Astrocyte (in vitro differentiated cells and primary cell): ENCODE results near the gene GRIA1. TPM values are rescaled to one million over a fixed set of nuclear protein-coding genes. Genes with fewer than 3 reads are reported as not detected.

Experiments used
- DNase-seq: peaks from one replicate; pipeline ENCODE4 v3.0.0-alpha.2; 2010; ENCODE audit warnings: low read depth
- FAIRE-seq: peaks from 2 replicates; lab custom pipeline; 2011; peaks lifted over from hg19 to GRCh38; lab: Jason Lieb, UNC
- H2AFZ ChIP-seq: 2 replicates; pipeline ENCODE4 v1.6.0; 2012; ENCODE audit warnings: low read depth, low read length, inconsistent platforms
- H3K27ac ChIP-seq: 2 replicates; pipeline ENCODE4 v1.5.1; 2011; ENCODE audit warnings: low read depth, low read length, inconsistent platforms
- H3K27me3 ChIP-seq: 2 replicates; pipeline ENCODE4 v1.6.0; 2011; ENCODE audit warnings: low read length, inconsistent platforms; ENCODE audit not compliant: insufficient read depth
- H3K36me3 ChIP-seq: 2 replicates; pipeline ENCODE4 v1.5.1; 2011; ENCODE audit warnings: low read length, inconsistent platforms; ENCODE audit not compliant: insufficient read depth
- H3K4me1 ChIP-seq: 2 replicates; pipeline ENCODE4 v1.5.1; 2011; ENCODE audit warnings: low read length, inconsistent platforms; ENCODE audit not compliant: insufficient read depth
- H3K4me2 ChIP-seq: 2 replicates; pipeline ENCODE4 v1.6.0; 2012; ENCODE audit warnings: low read length, inconsistent platforms
- H3K4me3 ChIP-seq: 2 replicates; pipeline ENCODE4 v1.5.1; 2011; ENCODE audit warnings: low read depth, mild to moderate bottlenecking, low read length, inconsistent platforms; ENCODE audit not compliant: insufficient read depth
- H3K79me2 ChIP-seq: 2 replicates; pipeline ENCODE4 v1.6.0; 2012; ENCODE audit warnings: mild to moderate bottlenecking, low read length, inconsistent platforms; ENCODE audit not compliant: insufficient read depth
- H3K9ac ChIP-seq: 2 replicates; pipeline ENCODE4 v1.6.0; 2012; ENCODE audit warnings: mild to moderate bottlenecking, low read length, inconsistent platforms
- H3K9me3 ChIP-seq: 2 replicates; pipeline ENCODE4 v1.5.1; 2012; ENCODE audit warnings: low read depth, mild to moderate bottlenecking, low read length, inconsistent platforms; ENCODE audit not compliant: insufficient read depth
- H4K20me1 ChIP-seq: 2 replicates; pipeline ENCODE4 v1.6.0; 2012; ENCODE audit warnings: low read length, inconsistent platforms; ENCODE audit not compliant: insufficient read depth
- H3K27ac Mint-ChIP-seq: one replicate; pipeline ENCODE4 v1.8.0; 2021; ENCODE audit warnings: mild to moderate bottlenecking, mixed read lengths; ENCODE audit not compliant: unreplicated experiment
- H3K27me3 Mint-ChIP-seq: one replicate; pipeline ENCODE4 v1.8.0; 2021; ENCODE audit warnings: low read depth, mixed read lengths; ENCODE audit not compliant: unreplicated experiment
- H3K36me3 Mint-ChIP-seq: one replicate; pipeline ENCODE4 v1.8.0; 2021; ENCODE audit warnings: low read depth, mixed read lengths; ENCODE audit not compliant: unreplicated experiment
- H3K4me1 Mint-ChIP-seq: one replicate; pipeline ENCODE4 v1.8.0; 2021; ENCODE audit warnings: low read depth, mixed read lengths; ENCODE audit not compliant: unreplicated experiment
- H3K4me3 Mint-ChIP-seq: one replicate; pipeline ENCODE4 v1.8.0; 2021; ENCODE audit warnings: mild to moderate bottlenecking, moderate library complexity, mixed read lengths; ENCODE audit not compliant: unreplicated experiment
- H3K9me3 Mint-ChIP-seq: one replicate; pipeline ENCODE4 v1.8.0; 2021; ENCODE audit warnings: mild to moderate bottlenecking, mixed read lengths; ENCODE audit not compliant: unreplicated experiment
- CTCF ChIP-seq: IDR thresholded peaks from 2 replicates; pipeline ENCODE4 v1.5.1; 2011; ENCODE audit warnings: low read depth, mild to moderate bottlenecking, inconsistent platforms, low read length, moderate library complexity; ENCODE audit not compliant: insufficient read depth
- EZH2 ChIP-seq: IDR thresholded peaks from 2 replicates; pipeline ENCODE4 v1.6.1; 2012; ENCODE audit warnings: mild to moderate bottlenecking, low read length, inconsistent platforms; ENCODE audit not compliant: insufficient read depth
- total RNA-seq: library from RNA; stranded (reverse); gene quantifications from 2 replicates; pipeline ENCODE4 v1.2.1, GENCODE V29; 2021

Gene GRIA1
- total RNA-seq, 1 donor from 2014 or later: 5.4 TPM

GRCh38 chr5:153539983-153540382 lies 49.5 kb downstream of the GRIA1 start:
- peaks cover 12% of the 10 kb centered on the region for H3K4me1 ChIP-seq
- Mint-ChIP-seq H3K9me3 (peaks cover 2% of the 10 kb centered on the region), H3K4me1 (peaks cover 14% of the 10 kb centered on the region), H3K36me3 (no peaks in the 10 kb centered on the region), H3K4me3 (no peak overlapping the region), H3K27ac (no peak overlapping the region), H3K27me3 (peaks cover 2% of the 10 kb centered on the region)
- no peaks in the 10 kb centered on the region for H3K36me3 ChIP-seq
- no peaks in the 10 kb centered on the region for H3K79me2 ChIP-seq
- H4K20me1 ChIP-seq: no peaks in the 10 kb centered on the region
- H3K4me2 ChIP-seq: no peak overlapping the region
- no peak overlapping the region for H3K4me3 ChIP-seq
- FAIRE-seq: no peak
- H3K9me3 ChIP-seq: no peaks in the 10 kb centered on the region
- no peak overlapping the region for H2AFZ ChIP-seq
- H3K27ac ChIP-seq: no peak overlapping the region
- H3K9ac ChIP-seq: no peak overlapping the region
- DNase-seq: no peak
- no peak for TF ChIP-seq CTCF
- TF ChIP-seq EZH2: no peak
- H3K27me3 ChIP-seq: no peaks in the 10 kb centered on the region

- no peak overlapping the region for H3K4me2 ChIP-seq
- FAIRE-seq (peak; percentile 80), DNase-seq (peak; percentile 65)
- Mint-ChIP-seq H3K9me3 (peaks cover 2% of the 10 kb centered on the region), H3K27me3 (peaks cover 2% of the 10 kb centered on the region), H3K27ac (no peak overlapping the region), H3K4me3 (no peak overlapping the region), H3K36me3 (no peaks in the 10 kb centered on the region), H3K4me1 (peaks cover 14% of the 10 kb centered on the region)
- no peak overlapping the region for H3K9ac ChIP-seq
- H4K20me1 ChIP-seq: no peaks in the 10 kb centered on the region
- no peak overlapping the region for H3K4me3 ChIP-seq
- no peaks in the 10 kb centered on the region for H3K79me2 ChIP-seq
- H2AFZ ChIP-seq: no peak overlapping the region
- no peaks in the 10 kb centered on the region for H3K27me3 ChIP-seq
- no peak for TF ChIP-seq EZH2
- TF ChIP-seq CTCF: no peak
- no peaks in the 10 kb centered on the region for H3K9me3 ChIP-seq
- peaks cover 12% of the 10 kb centered on the region for H3K4me1 ChIP-seq
- no peak overlapping the region for H3K27ac ChIP-seq
- no peaks in the 10 kb centered on the region for H3K36me3 ChIP-seq
These were observed 52.1 kb downstream of the GRIA1 start for GRCh38 chr5:153542536-153542935.

GRCh38 chr5:153543288-153543687 lies 52.8 kb downstream of the GRIA1 start:
- Histone ChIP-seq H3K9ac (no peak overlapping the region), H3K4me1 (peaks cover 12% of the 10 kb centered on the region), H2AFZ (no peak overlapping the region), H4K20me1 (no peaks in the 10 kb centered on the region), H3K27me3 (no peaks in the 10 kb centered on the region), H3K79me2 (no peaks in the 10 kb centered on the region), H3K27ac (no peak overlapping the region), H3K4me3 (no peak overlapping the region), H3K36me3 (no peaks in the 10 kb centered on the region), H3K4me2 (no peak overlapping the region), H3K9me3 (no peaks in the 10 kb centered on the region)
- DNase-seq: peak; percentile 45
- no peak for TF ChIP-seq CTCF
- TF ChIP-seq EZH2: no peak
- H3K36me3 Mint-ChIP-seq: no peaks in the 10 kb centered on the region
- peak; percentile 50 for FAIRE-seq
- H3K4me1 Mint-ChIP-seq: peaks cover 14% of the 10 kb centered on the region
- H3K4me3 Mint-ChIP-seq: no peak overlapping the region
- H3K27me3 Mint-ChIP-seq: peaks cover 2% of the 10 kb centered on the region
- no peak overlapping the region for H3K27ac Mint-ChIP-seq
- H3K9me3 Mint-ChIP-seq: peaks cover 2% of the 10 kb centered on the region
